ENCODE data around the gene PAM.

DNA sequence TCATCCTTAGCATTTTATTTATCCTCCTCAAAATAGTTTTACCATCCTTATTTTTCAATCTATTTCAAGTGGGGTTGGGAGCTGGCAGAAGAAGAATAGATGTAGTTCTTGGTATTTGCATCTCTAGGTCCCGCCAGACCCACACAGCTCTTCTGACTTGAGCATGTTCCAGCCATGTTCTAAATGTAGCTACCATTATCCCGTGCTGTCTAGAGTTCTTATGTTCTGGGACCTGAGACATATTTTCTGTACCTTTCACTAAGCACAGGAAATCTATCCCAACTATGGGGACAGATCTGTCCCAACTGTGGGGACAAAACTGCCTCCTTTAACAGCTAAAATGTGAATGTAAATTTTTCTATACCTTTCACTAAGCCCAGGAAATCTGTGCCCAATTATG, 32.0 kb downstream of the PAM start:
- no peak for TF ChIP-seq YY1 (IDR thresholded peaks at IDR 0.05; ENCODE audit: insufficient read depth, insufficient read length)
- no peak for TF ChIP-seq SUZ12 (IDR thresholded peaks at IDR 0.05; ENCODE audit: extremely low read depth, insufficient read depth, insufficient read length)
